ENCODE data around the gene CREBZF.

DNA sequence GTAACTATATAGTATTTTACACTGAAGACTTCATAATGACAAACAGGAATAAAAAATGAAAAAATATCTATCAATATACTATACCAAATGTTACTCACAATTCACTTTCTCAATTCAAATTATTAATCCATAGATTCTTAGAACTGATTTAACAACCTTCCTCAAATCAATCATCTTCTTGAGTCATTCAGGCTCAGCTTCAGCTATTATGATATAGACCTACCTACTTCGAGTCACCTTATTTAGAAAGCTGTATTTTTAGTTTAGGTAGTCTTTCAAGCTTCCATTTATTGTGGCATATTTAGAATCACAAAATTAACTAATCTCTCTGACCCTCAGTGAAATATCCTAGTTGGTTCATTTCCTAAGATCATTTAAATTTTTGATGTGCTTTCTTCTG is 8.2 kb downstream of the CREBZF start:
- no peak for TF ChIP-seq POLR2A (IDR thresholded peaks at IDR 0.05; ENCODE audit: low read length)
- TF ChIP-seq GATA1 (IDR thresholded peaks at IDR 0.05; ENCODE audit: low read depth, low read length) = no peak

All from erythroblast (primary cell).